SK-N-SH (cell line): ENCODE results near the gene CMYA5. TPM values are rescaled to one million over a fixed set of nuclear protein-coding genes. Genes with fewer than 3 reads are reported as not detected.
"Not testable (repeated sequence)": the region's sequence is repeated elsewhere in the genome, so short reads cannot be mapped to it uniquely, and the experiment has no call there.

Experiments
- CTCF ChIA-PET: fragments of 300-600, 350-600 bp; formaldehyde crosslinking; extraction: SDS; loops from one replicate; lab custom pipeline; 2021; lab: Yijun Ruan, JAX
- POLR2A ChIA-PET: fragments of 350-600 bp; sonication (Branson Sonifier 250); formaldehyde crosslinking; extraction: SDS; loops from one replicate; lab custom pipeline; 2020; ENCODE audit warnings: antibody characterized with exemption, inconsistent platforms; lab: Yijun Ruan, JAX
- DNase-seq: peaks from one replicate; pipeline ENCODE4 v3.0.0; 2012
- H2AFZ ChIP-seq: fragments of 200-600 bp; sonication (generic); 2 replicates; pipeline ENCODE4 v1.8.1; 2016; ENCODE audit warnings: antibody characterized with exemption, mild to moderate bottlenecking, low read depth
- H3F3A ChIP-seq: fragments of 200-600 bp; sonication (generic); replicated peaks from 2 replicates; pipeline ENCODE3; 2016; ENCODE audit warnings: antibody characterized with exemption, mild to moderate bottlenecking; ENCODE audit not compliant: insufficient read depth
- H3K27ac ChIP-seq, 2 experiments: fragments of 200-500 bp in 1 of 2; fragments of 200-600 bp in 1 of 2; sonication (Bioruptor generic) in 1 of 2; sonication (generic), shearing (Covaris generic) in 1 of 2; 2 replicates each; pipeline versions ENCODE4 v1.5.1 to v1.6.1; 2014 to 2016; ENCODE audit warnings: low read depth in 2 of 2, inconsistent platforms in 1 of 2, low read length in 1 of 2, mild to moderate bottlenecking in 1 of 2, mixed read lengths in 1 of 2
- H3K27me3 ChIP-seq: fragments of 200-600 bp; sonication (generic), shearing (Covaris generic); 2 replicates; pipeline ENCODE4 v1.6.1; 2016; ENCODE audit warnings: mixed run types; ENCODE audit not compliant: insufficient read depth
- H3K36me3 ChIP-seq, 2 experiments: fragments of 200-500 bp in 1 of 2; fragments of 200-600 bp in 1 of 2; sonication (Bioruptor generic) in 1 of 2; sonication (generic) in 1 of 2; replicated peaks in 1 of 2; 2 replicates each; pipeline versions ENCODE3 to v1.5.1; 2014 to 2016; ENCODE audit warnings: low read length in 1 of 2, mild to moderate bottlenecking in 1 of 2; ENCODE audit not compliant: insufficient read depth in 2 of 2, control insufficient read depth in 1 of 2
- H3K4me1 ChIP-seq, 2 experiments: fragments of 200-500 bp in 1 of 2; fragments of 200-600 bp in 1 of 2; sonication (Bioruptor generic) in 1 of 2; sonication (generic), shearing (Covaris generic) in 1 of 2; 2 replicates each; pipeline versions ENCODE4 v1.5.1 to v1.6.1; 2014 to 2016; ENCODE audit warnings: low read depth in 1 of 2, low read length in 1 of 2, mixed run types in 1 of 2; ENCODE audit not compliant: insufficient read depth in 2 of 2, control insufficient read depth in 1 of 2
- H3K4me2 ChIP-seq: fragments of 200-600 bp; sonication (generic), shearing (Covaris generic); 2 replicates; pipeline ENCODE4 v1.6.1; 2017; ENCODE audit warnings: mixed run types
- H3K4me3 ChIP-seq, 2 experiments: fragments of 200-500 bp in 1 of 2; fragments of 200-600 bp in 1 of 2; sonication (Bioruptor generic) in 1 of 2; sonication (generic), shearing (Covaris generic) in 1 of 2; 2 replicates each; pipeline versions ENCODE4 v1.5.1 to v1.8.1; 2014 to 2016; ENCODE audit warnings: low read depth in 2 of 2, inconsistent platforms in 1 of 2, low read length in 1 of 2, mild to moderate bottlenecking in 1 of 2, mixed read lengths in 1 of 2, moderate library complexity in 1 of 2
- H3K79me2 ChIP-seq: fragments of 200-600 bp; sonication (generic); 2 replicates; pipeline ENCODE4 v1.8.1; 2017; ENCODE audit warnings: mild to moderate bottlenecking; ENCODE audit not compliant: insufficient read depth
- H3K9ac ChIP-seq: fragments of 200-600 bp; sonication (generic); 2 replicates; pipeline ENCODE4 v1.6.1; 2017; ENCODE audit warnings: mixed run types
- H3K9me2 ChIP-seq: fragments of 200-600 bp; sonication (generic); 2 replicates; pipeline ENCODE4 v1.6.1; 2017; ENCODE audit warnings: mixed run types
- H3K9me3 ChIP-seq: fragments of 200-600 bp; sonication (generic); 2 replicates; pipeline ENCODE4 v1.6.1; 2017; ENCODE audit warnings: mixed run types, mild to moderate bottlenecking, moderate library complexity
- H4K20me1 ChIP-seq: fragments of 200-600 bp; sonication (generic); 2 replicates; pipeline ENCODE4 v1.6.1; 2017; ENCODE audit warnings: mild to moderate bottlenecking, mixed run types; ENCODE audit not compliant: insufficient read depth
- CHD2 ChIP-seq: fragments of 150-350 bp; IDR thresholded peaks from 2 replicates; pipeline ENCODE4 v1.6.1; 2018; ENCODE audit warnings: low read length; ENCODE audit not compliant: partially characterized antibody
- EP300 ChIP-seq, 2 experiments: IDR thresholded peaks; 2 replicates each; pipeline versions ENCODE4 v1.4.0 to v1.6.1; 2012; ENCODE audit warnings: borderline replicate concordance in 1 of 2, low read depth in 1 of 2, low read length in 1 of 2
- FOXM1 ChIP-seq: IDR thresholded peaks from 2 replicates; pipeline ENCODE4 v1.4.0; 2012; ENCODE audit warnings: low read depth, mild to moderate bottlenecking
- GABPA ChIP-seq: IDR thresholded peaks from 2 replicates; pipeline ENCODE4 v1.4.0; 2012; ENCODE audit warnings: low read depth, mild to moderate bottlenecking
- POLR2AphosphoS5 ChIP-seq: IDR thresholded peaks from 2 replicates; pipeline ENCODE4 v1.6.1; 2012; ENCODE audit warnings: low read depth, low read length
- RAD21 ChIP-seq: IDR thresholded peaks from 2 replicates; pipeline ENCODE4 v1.6.1; 2012; ENCODE audit warnings: mild to moderate bottlenecking, low read length
- TCF12 ChIP-seq: IDR thresholded peaks from 2 replicates; pipeline ENCODE4 v1.4.0; 2012
- TEAD4 ChIP-seq: IDR thresholded peaks from 2 replicates; pipeline ENCODE4 v1.4.0; 2012; ENCODE audit warnings: mild to moderate bottlenecking, borderline replicate concordance; ENCODE audit not compliant: insufficient read depth
- WGBS: methylation state at CpG from one replicate; pipeline ENCODE4 v1.1.6; 2017; ENCODE audit warnings: low lambda C conversion rate; 5-methylcytosine and 5-hydroxymethylcytosine counted together
- polyA plus RNA-seq, 3 experiments: library from polyadenylated mRNA; depleted of rRNA; stranded (reverse); fragments of >200 nt; gene quantifications; 2 replicates each; pipeline ENCODE4 v1.2.3, GENCODE V29; 2012
- TF ChIP-seq, protein P1 (sequence below): fragments of 150-350 bp; IDR thresholded peaks from 2 replicates; pipeline ENCODE4 v1.6.1; 2016; ENCODE audit warnings: mild to moderate bottlenecking, low read depth, low read length
- TF ChIP-seq, protein P2 (sequence below): IDR thresholded peaks from 2 replicates; pipeline ENCODE4 v1.4.0; 2012; ENCODE audit warnings: low read depth, borderline replicate concordance
- TF ChIP-seq, protein P3 (sequence below): IDR thresholded peaks from 2 replicates; pipeline ENCODE4 v1.6.1; 2012; ENCODE audit warnings: mild to moderate bottlenecking, low read depth, low read length, moderate library complexity
- TF ChIP-seq, protein P4 (sequence below): IDR thresholded peaks from 2 replicates; pipeline ENCODE4 v1.4.0; 2012; ENCODE audit warnings: low read depth
- TF ChIP-seq, protein P5 (sequence below): fragments of 200-600 bp; sonication (generic); IDR thresholded peaks from 2 replicates; pipeline ENCODE4 v1.6.1; 2017; ENCODE audit warnings: antibody characterized with exemption, mild to moderate bottlenecking, moderate library complexity
- TF ChIP-seq, protein P6 (sequence below): IDR thresholded peaks from 2 replicates; pipeline ENCODE4 v1.4.0; 2012; ENCODE audit warnings: low read depth, borderline replicate concordance

Gene CMYA5
- polyA plus RNA-seq, 1 of the 3 experiments (the other 2 are of a cell fraction) = 0.12 TPM

DNA sequence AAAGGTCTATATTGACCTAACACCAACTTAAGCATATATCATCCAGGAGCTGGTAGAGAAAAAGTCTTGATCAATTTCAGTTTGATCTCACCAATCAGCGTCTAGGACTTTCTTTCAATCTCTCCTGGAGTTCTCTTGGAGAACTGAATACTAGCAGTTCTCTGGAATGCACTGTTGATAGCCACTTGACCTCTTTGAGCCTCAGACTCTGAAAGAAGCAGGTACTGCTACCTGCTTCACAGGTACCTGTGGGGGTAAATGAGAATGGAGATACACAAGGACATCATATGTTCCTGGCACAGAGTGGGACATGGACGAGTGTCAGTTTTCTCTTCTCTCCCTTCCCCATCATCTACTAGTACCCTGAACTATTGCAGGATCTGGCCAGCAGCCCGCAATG is 16.0 kb downstream of the CMYA5 start:
- 62% methylated on average over 3 of the region's 3 CpGs for WGBS
- DNase-seq = no peak
- TF ChIP-seq, protein P1, sequence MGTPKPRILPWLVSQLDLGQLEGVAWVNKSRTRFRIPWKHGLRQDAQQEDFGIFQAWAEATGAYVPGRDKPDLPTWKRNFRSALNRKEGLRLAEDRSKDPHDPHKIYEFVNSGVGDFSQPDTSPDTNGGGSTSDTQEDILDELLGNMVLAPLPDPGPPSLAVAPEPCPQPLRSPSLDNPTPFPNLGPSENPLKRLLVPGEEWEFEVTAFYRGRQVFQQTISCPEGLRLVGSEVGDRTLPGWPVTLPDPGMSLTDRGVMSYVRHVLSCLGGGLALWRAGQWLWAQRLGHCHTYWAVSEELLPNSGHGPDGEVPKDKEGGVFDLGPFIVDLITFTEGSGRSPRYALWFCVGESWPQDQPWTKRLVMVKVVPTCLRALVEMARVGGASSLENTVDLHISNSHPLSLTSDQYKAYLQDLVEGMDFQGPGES = no peak
- TF ChIP-seq CHD2 (no peak), TEAD4 (no peak), RAD21 (no peak), FOXM1 (no peak), POLR2AphosphoS5 (no peak), GABPA (no peak), EP300 (IDR thresholded peaks at IDR 0.05; ENCODE audit: borderline replicate concordance in 1 of 2, low read depth in 1 of 2, low read length in 1 of 2) (no peak), TCF12 (no peak)
- TF ChIP-seq, protein P2, sequence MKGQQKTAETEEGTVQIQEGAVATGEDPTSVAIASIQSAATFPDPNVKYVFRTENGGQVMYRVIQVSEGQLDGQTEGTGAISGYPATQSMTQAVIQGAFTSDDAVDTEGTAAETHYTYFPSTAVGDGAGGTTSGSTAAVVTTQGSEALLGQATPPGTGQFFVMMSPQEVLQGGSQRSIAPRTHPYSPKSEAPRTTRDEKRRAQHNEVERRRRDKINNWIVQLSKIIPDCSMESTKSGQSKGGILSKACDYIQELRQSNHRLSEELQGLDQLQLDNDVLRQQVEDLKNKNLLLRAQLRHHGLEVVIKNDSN = no peak
- TF ChIP-seq, protein P3, sequence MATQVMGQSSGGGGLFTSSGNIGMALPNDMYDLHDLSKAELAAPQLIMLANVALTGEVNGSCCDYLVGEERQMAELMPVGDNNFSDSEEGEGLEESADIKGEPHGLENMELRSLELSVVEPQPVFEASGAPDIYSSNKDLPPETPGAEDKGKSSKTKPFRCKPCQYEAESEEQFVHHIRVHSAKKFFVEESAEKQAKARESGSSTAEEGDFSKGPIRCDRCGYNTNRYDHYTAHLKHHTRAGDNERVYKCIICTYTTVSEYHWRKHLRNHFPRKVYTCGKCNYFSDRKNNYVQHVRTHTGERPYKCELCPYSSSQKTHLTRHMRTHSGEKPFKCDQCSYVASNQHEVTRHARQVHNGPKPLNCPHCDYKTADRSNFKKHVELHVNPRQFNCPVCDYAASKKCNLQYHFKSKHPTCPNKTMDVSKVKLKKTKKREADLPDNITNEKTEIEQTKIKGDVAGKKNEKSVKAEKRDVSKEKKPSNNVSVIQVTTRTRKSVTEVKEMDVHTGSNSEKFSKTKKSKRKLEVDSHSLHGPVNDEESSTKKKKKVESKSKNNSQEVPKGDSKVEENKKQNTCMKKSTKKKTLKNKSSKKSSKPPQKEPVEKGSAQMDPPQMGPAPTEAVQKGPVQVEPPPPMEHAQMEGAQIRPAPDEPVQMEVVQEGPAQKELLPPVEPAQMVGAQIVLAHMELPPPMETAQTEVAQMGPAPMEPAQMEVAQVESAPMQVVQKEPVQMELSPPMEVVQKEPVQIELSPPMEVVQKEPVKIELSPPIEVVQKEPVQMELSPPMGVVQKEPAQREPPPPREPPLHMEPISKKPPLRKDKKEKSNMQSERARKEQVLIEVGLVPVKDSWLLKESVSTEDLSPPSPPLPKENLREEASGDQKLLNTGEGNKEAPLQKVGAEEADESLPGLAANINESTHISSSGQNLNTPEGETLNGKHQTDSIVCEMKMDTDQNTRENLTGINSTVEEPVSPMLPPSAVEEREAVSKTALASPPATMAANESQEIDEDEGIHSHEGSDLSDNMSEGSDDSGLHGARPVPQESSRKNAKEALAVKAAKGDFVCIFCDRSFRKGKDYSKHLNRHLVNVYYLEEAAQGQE = no peak
- TF ChIP-seq, protein P4, sequence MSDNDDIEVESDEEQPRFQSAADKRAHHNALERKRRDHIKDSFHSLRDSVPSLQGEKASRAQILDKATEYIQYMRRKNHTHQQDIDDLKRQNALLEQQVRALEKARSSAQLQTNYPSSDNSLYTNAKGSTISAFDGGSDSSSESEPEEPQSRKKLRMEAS = no peak
- TF ChIP-seq, protein P5, sequence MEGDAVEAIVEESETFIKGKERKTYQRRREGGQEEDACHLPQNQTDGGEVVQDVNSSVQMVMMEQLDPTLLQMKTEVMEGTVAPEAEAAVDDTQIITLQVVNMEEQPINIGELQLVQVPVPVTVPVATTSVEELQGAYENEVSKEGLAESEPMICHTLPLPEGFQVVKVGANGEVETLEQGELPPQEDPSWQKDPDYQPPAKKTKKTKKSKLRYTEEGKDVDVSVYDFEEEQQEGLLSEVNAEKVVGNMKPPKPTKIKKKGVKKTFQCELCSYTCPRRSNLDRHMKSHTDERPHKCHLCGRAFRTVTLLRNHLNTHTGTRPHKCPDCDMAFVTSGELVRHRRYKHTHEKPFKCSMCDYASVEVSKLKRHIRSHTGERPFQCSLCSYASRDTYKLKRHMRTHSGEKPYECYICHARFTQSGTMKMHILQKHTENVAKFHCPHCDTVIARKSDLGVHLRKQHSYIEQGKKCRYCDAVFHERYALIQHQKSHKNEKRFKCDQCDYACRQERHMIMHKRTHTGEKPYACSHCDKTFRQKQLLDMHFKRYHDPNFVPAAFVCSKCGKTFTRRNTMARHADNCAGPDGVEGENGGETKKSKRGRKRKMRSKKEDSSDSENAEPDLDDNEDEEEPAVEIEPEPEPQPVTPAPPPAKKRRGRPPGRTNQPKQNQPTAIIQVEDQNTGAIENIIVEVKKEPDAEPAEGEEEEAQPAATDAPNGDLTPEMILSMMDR = no peak
- TF ChIP-seq, protein P6, sequence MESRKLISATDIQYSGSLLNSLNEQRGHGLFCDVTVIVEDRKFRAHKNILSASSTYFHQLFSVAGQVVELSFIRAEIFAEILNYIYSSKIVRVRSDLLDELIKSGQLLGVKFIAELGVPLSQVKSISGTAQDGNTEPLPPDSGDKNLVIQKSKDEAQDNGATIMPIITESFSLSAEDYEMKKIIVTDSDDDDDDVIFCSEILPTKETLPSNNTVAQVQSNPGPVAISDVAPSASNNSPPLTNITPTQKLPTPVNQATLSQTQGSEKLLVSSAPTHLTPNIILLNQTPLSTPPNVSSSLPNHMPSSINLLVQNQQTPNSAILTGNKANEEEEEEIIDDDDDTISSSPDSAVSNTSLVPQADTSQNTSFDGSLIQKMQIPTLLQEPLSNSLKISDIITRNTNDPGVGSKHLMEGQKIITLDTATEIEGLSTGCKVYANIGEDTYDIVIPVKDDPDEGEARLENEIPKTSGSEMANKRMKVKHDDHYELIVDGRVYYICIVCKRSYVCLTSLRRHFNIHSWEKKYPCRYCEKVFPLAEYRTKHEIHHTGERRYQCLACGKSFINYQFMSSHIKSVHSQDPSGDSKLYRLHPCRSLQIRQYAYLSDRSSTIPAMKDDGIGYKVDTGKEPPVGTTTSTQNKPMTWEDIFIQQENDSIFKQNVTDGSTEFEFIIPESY = no peak
- TF ChIP-seq, all 33 proteins: peak for 0
- no peaks in the 10 kb centered on the region for H3K9me2 ChIP-seq
- POLR2A ChIA-PET = no interaction called here
- no peak overlapping the region for H2AFZ ChIP-seq
- H3K79me2 ChIP-seq = no peaks in the 10 kb centered on the region
- no peaks in the 10 kb centered on the region for H3K4me1 ChIP-seq
- CTCF ChIA-PET = interaction anchor here (0.6 kb wide), 1 partner anchor 612 kb away, joined by 4 read pairs; no protein-coding TSS in a partner anchor
- no peaks in the 10 kb centered on the region for H3K27me3 ChIP-seq
- no peaks in the 10 kb centered on the region for H3K9me3 ChIP-seq
- H3K27ac ChIP-seq = no peak overlapping the region
- no peaks in the 10 kb centered on the region for H3K36me3 ChIP-seq
- H3K4me3 ChIP-seq = no peak overlapping the region
- no peak overlapping the region for H3K4me2 ChIP-seq
- no peaks in the 10 kb centered on the region for H3F3A ChIP-seq
- no peaks in the 10 kb centered on the region for H4K20me1 ChIP-seq
- no peak overlapping the region for H3K9ac ChIP-seq

DNA sequence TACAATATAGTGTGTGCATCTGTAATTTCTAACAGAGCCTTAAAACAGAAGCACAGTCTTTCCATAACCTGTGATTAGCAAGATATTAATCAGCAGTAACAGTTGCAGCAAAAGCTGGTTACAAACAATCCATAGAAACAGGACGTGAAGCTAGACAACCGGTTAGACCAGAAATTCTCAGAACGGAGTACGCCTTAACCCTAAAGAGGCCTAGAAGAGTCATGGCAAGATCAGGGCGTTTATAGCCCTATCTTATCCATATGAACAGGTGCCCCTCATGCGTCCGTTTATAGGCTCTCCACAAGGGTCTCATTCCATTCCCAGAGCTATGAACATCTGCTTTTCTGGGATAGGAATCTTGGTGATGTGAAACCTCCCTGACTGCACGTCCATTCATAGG is 16.7 kb downstream of the CMYA5 start:
- H3K79me2 ChIP-seq, POLR2A ChIA-PET, H3K27me3 ChIP-seq, H3F3A ChIP-seq, H3K4me3 ChIP-seq, DNase-seq, H2AFZ ChIP-seq, H3K9ac ChIP-seq, H3K4me1 ChIP-seq, H3K4me2 ChIP-seq, H3K9me2 ChIP-seq, H3K9me3 ChIP-seq, H4K20me1 ChIP-seq, CTCF ChIA-PET, H3K36me3 ChIP-seq, H3K27ac ChIP-seq: not testable (repeated sequence)
- 70% methylated on average over 8 of the region's 8 CpGs for WGBS
